Measurements from ENCODE around the gene TAF11L8. TPM values are rescaled to one million over a fixed set of nuclear protein-coding genes. Genes with fewer than 3 reads are reported as not detected.
"Not testable (repeated sequence)": the region's sequence is repeated elsewhere in the genome, so short reads cannot be mapped to it uniquely, and the experiment has no call there.

TAF11L8 gene
- not detected for total RNA-seq
- long read RNA-seq, donor 1, result 0 reads
- long read RNA-seq, donor 2, result 0 reads

DNA sequence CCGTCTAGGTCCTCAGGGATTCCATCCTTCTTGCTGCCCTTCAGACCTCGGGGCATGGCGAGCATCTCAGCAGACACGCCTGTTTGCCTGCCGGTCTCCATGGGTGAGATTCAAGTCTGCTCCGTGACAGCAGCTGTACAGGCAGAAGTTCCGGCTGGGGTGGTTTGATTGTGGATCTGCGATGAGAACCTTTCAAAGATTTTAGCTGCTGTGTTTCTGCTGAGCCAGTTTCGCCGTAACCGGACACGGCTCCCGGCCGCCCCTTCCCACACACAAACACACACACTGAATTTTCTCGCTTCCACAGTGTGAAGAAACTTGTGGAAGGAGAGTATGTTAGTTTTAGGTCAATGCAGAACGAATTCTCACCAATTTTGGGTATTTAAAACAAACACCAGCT, at the start of gene TAF11L8:
TSS of gene TAF11L8 (minus strand) at position 101 of the 400 bp plus-strand sequence.
- H3K36me3 ChIP-seq (ENCODE audit: low read depth); intact Hi-C loops (cut with DNase I, micrococcal nuclease); H3K4me1 ChIP-seq (ENCODE audit: low read depth); H3K9me3 ChIP-seq; DNase-seq; H3K4me3 ChIP-seq; ATAC-seq: not testable (repeated sequence)

DNA sequence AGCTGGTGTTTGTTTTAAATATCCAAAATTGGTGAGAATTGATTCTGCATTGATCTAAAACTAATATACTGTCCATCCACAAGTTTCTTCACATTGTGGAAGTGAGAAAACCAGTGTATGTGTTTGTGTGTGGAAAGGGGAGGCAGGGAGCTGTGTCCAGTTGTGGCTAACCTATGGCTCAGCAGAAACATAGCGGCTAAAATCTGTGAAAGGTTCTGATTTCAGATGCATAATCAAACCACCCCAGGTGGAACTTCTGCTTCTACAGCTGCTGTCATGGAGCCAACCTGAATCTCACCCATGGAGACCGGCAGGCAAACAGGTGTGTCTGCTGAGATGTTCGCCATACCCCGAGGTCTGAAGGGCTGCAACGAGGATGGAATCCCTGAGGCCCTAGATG, 43.4 kb upstream of the TAF11L8 start, which contains the start of gene TAF11L14:
TSS of gene TAF11L14 (plus strand) at position 301 of the 400 bp plus-strand sequence.
- no peak for DNase-seq
- intact Hi-C loops (cut with DNase I, micrococcal nuclease), result no loop called here
- Histone ChIP-seq H3K4me1 (ENCODE audit: low read depth) (no peaks in the 10 kb centered on the region), H3K36me3 (ENCODE audit: low read depth) (no peaks in the 10 kb centered on the region), H3K4me3 (no peak within 1 kb of the TSS), H3K9me3 (no peaks in the 10 kb centered on the region)
- ATAC-seq, result no peak
- no peak for TF ChIP-seq CTCF (IDR thresholded peaks at IDR 0.05)

GRCh38 chr5:17631788-17632187, 41.0 kb upstream of the TAF11L8 start, which contains the start of gene TAF11L13:
TSS of gene TAF11L13 (plus strand) at chr5:17632088.
- H3K4me1 ChIP-seq (ENCODE audit: low read depth); H3K36me3 ChIP-seq (ENCODE audit: low read depth); intact Hi-C loops (cut with DNase I, micrococcal nuclease); ATAC-seq; DNase-seq; H3K9me3 ChIP-seq; H3K4me3 ChIP-seq: not testable (repeated sequence)

GRCh38 chr5:17625686-17626085, 34.9 kb upstream of the TAF11L8 start:
- intact Hi-C loops (cut with DNase I, micrococcal nuclease), result no loop called here
- Histone ChIP-seq H3K36me3 (ENCODE audit: low read depth) (no peaks in the 10 kb centered on the region), H3K4me1 (ENCODE audit: low read depth) (no peaks in the 10 kb centered on the region), H3K9me3 (no peaks in the 10 kb centered on the region), H3K4me3 (no peak overlapping the region)
- TF ChIP-seq CTCF (IDR thresholded peaks at IDR 0.05), result no peak
- ATAC-seq (no peak), DNase-seq (no peak)

GRCh38 chr5:17620627-17621026, 29.9 kb upstream of the TAF11L8 start:
- Histone ChIP-seq H3K4me1 (ENCODE audit: low read depth) (no peaks in the 10 kb centered on the region), H3K36me3 (ENCODE audit: low read depth) (no peaks in the 10 kb centered on the region), H3K4me3 (no peak overlapping the region), H3K9me3 (no peaks in the 10 kb centered on the region)
- DNase-seq (peak in 1 of 3 donors; percentile 41), ATAC-seq (no peak)
- intact Hi-C loops (cut with DNase I, micrococcal nuclease), result no loop called here
- no peak for TF ChIP-seq CTCF (IDR thresholded peaks at IDR 0.05)

- Histone ChIP-seq H3K9me3 (no peaks in the 10 kb centered on the region), H3K4me3 (no peak overlapping the region), H3K36me3 (ENCODE audit: low read depth) (no peaks in the 10 kb centered on the region), H3K4me1 (ENCODE audit: low read depth) (no peaks in the 10 kb centered on the region)
- DNase-seq, result no peak
- ATAC-seq, result no peak
- no peak for TF ChIP-seq CTCF (IDR thresholded peaks at IDR 0.05)
- intact Hi-C loops (cut with DNase I, micrococcal nuclease), result no loop called here
These were observed 28.6 kb upstream of the TAF11L8 start for GRCh38 chr5:17619354-17619753.
